ENCODE data around the gene GIGYF2.

GIGYF2 gene, protein sequence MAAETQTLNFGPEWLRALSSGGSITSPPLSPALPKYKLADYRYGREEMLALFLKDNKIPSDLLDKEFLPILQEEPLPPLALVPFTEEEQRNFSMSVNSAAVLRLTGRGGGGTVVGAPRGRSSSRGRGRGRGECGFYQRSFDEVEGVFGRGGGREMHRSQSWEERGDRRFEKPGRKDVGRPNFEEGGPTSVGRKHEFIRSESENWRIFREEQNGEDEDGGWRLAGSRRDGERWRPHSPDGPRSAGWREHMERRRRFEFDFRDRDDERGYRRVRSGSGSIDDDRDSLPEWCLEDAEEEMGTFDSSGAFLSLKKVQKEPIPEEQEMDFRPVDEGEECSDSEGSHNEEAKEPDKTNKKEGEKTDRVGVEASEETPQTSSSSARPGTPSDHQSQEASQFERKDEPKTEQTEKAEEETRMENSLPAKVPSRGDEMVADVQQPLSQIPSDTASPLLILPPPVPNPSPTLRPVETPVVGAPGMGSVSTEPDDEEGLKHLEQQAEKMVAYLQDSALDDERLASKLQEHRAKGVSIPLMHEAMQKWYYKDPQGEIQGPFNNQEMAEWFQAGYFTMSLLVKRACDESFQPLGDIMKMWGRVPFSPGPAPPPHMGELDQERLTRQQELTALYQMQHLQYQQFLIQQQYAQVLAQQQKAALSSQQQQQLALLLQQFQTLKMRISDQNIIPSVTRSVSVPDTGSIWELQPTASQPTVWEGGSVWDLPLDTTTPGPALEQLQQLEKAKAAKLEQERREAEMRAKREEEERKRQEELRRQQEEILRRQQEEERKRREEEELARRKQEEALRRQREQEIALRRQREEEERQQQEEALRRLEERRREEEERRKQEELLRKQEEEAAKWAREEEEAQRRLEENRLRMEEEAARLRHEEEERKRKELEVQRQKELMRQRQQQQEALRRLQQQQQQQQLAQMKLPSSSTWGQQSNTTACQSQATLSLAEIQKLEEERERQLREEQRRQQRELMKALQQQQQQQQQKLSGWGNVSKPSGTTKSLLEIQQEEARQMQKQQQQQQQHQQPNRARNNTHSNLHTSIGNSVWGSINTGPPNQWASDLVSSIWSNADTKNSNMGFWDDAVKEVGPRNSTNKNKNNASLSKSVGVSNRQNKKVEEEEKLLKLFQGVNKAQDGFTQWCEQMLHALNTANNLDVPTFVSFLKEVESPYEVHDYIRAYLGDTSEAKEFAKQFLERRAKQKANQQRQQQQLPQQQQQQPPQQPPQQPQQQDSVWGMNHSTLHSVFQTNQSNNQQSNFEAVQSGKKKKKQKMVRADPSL (N-terminal part only)

DNA sequence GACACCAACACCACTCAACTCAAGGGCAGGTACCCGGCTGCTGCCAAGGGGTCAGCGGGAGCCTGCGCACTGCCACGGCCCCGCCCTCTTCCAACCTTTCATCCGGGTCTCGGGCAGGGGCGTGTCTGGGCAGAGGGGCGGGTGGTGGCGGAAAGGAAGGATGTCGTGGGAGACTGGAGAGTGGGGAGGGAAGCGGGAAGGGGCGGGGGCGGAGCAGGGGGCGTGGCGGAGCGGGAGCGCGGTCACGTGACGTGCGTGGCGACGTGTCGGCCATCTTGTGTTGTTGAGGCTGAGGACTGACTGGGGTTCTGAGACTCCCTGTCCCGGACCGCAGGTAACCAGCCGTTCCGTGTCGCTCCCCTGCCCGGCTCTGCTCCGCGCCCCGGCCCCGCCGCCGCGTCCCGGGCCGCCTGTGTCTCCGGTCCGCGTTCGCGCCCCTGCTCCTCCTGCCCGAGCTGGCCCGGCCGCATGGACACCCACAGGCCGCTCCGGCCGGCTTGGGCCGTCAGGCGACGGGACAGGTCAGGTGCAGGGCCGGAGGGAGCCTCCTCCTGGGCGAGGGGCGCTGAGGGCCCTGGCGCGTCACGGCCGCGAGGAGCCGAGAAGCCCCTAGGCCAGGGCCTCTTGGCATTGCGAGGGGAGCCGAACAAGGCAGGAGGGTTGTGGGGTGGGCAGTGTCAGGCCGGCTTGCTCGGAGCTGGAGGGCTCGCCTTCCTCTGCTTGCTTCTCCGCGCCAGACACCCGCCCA, at the start of gene GIGYF2:
TSS of gene GIGYF2 (plus strand) at position 273 of the 748 bp plus-strand sequence. CDS start 37,867 bp downstream, outside the sequence.
- peak within 1 kb of the TSS; percentile 85 for H3K27ac ChIP-seq
- TF ChIP-seq CTCF (IDR thresholded peaks at IDR 0.05): 0 out of 2 replicates have a peak, but pooled peaks have one; percentile 7
- TF ChIP-seq ZFX (IDR thresholded peaks at IDR 0.05; ENCODE audit: borderline replicate concordance): no peak

DNA sequence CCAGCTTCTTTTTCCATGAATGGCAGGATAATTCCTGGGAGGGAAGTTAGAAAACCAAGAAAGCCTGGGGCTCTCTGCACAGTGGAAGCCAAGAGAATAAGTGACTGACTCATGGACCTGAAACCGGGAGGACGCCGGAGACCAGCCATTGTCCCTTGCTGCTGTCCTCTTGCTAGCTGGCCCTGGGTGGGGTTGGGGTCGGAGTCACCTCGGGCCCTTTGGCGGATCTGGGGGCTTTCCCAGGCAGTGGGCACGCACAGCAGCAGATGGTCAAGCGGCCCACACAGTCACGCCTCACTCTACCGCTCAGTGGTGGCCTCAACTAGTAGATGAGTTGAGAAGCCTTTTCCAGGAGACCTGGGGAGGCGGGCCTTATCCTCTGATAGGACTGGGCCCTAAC, 48.1 kb upstream of the GIGYF2 start:
- H3K27ac ChIP-seq: no peak overlapping the region
- no peak for TF ChIP-seq CTCF (IDR thresholded peaks at IDR 0.05)
- TF ChIP-seq ZFX (IDR thresholded peaks at IDR 0.05; ENCODE audit: borderline replicate concordance): no peak

DNA sequence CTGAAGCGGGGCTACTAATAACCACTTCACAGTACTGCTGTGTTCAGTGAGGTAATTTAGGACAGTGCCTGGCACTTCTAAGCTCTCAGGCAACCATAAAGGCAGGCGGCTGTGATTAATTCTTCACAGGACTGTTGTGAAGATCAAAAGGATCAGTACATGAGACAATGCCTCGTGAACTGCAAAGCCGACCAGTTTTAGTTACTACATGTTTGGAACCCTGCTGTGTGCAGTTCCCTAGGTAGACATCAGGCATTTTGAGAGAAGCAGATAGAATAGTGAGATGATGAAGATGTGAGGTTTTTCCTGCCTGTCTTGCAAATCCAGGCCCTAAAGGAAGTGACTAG, 44.7 kb upstream of the GIGYF2 start:
- no peak overlapping the region for H3K27ac ChIP-seq
- no peak for TF ChIP-seq ZFX (IDR thresholded peaks at IDR 0.05; ENCODE audit: borderline replicate concordance)
- TF ChIP-seq CTCF (IDR thresholded peaks at IDR 0.05): no peak

GRCh38 chr2:232653441-232653840, 43.7 kb upstream of the GIGYF2 start:
- TF ChIP-seq ZFX (IDR thresholded peaks at IDR 0.05; ENCODE audit: borderline replicate concordance) (no peak), CTCF (IDR thresholded peaks at IDR 0.05) (no peak)
- no peak overlapping the region for H3K27ac ChIP-seq

DNA sequence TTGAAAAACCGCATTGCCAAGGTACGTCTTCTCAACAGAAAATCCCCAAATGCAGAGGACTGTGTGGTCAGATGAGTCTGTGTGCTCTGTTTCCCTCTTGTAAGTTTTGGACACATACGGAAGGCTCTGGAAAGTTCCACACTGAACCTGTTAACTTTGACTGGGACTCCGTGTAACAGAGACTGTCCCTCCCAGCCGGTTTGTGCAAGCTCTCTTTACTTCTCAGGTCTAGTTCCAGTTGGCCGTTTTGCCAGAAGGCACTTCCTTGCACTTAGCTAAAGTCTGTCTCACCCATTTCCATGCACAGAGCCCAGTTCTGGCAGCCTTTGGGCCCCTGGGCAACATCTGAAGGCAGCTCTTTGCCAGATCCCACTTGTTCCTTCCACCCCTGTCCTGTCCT, 41.7 kb upstream of the GIGYF2 start:
- peak overlapping the region; percentile 65 for H3K27ac ChIP-seq
- TF ChIP-seq ZFX (IDR thresholded peaks at IDR 0.05; ENCODE audit: borderline replicate concordance) (no peak), CTCF (IDR thresholded peaks at IDR 0.05) (no peak)

DNA sequence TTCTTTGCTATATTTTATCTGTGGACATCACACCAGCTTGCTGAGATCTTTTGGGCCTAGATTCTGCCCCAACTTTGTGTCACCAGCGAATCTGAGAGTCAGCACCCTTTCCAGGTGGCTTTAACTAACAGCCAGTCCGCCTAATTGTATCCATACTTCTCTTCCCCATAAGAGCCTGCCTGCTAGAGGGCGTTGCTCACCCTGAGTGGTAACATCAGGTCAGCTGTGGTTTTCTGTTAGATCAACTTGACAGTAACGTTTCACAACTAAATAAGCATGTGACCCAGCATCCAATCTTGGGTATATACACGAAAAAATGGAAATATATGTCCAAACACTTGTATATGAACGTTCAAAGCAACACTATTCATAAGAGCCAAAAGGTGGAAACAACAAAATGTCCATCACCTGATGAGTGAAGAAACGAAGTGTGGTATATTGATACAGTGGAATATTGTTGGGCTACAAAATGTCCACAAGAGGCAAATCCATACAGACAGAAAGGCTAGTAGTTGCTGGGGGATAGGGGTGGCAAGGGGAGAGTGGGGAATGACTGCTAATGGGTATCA, 38.8 kb upstream of the GIGYF2 start:
- no peak for TF ChIP-seq ZFX (IDR thresholded peaks at IDR 0.05; ENCODE audit: borderline replicate concordance)
- 0 out of 2 replicates have a peak, but pooled peaks have one; percentile 7 for TF ChIP-seq CTCF (IDR thresholded peaks at IDR 0.05)

More for the DNA sequence above, 38.8 kb upstream of the GIGYF2 start:
- no peak overlapping the region for H3K27ac ChIP-seq
